NCI-H345 treated with DMSO at 0.1 percent for 48 hours (cell line): ENCODE data around the gene ZNF569.
"Not testable (repeated sequence)": the region's sequence is repeated elsewhere in the genome, so short reads cannot be mapped to it uniquely, and the experiment has no call there.

ENCODE experiments used
- DNase-seq: peaks from one replicate; lab custom pipeline; 2025; ENCODE audit not compliant: unreplicated experiment; lab: John Stamatoyannopoulos, UW

Gene ZNF569

DNA sequence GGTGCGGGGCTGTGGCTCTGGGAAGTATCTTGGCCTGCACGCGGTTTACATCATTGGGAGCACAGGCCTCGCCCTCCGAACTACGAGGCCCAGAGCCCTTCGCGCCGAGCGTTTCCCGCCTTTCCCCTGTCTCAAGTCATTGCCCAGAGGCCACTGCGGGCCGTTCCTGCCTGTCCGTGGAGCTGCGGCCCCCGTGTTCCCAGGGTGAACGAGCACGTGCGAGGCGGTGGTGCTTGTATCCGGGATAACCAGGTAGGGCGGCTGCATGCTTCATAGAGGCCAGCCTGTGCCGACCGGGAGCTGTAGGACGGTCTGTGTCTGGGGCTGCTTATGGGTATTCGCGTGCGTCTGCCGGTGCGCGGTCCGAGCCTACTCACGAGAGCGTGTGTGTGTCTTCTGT, 63.8 kb downstream of the ZNF569 start:
- no peak for DNase-seq

DNA sequence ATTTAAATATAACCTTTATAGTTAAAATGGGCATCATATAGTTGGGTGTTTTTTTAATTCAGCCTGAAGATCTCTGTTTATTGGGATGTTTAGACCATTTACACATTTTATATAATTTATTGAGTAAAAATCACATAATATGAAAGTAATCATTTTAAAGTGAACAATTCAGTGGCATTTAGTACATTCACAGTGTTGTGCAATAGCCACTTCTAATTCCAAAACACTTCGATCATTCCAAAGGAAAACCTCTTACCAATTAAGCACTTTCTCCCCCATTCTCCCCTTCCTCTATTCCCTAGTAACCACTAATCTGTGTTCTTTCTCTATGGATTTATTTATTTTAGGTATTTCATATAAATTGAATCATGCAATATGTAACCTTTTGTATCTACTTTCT, 66.2 kb downstream of the ZNF569 start:
- no peak for DNase-seq

DNA sequence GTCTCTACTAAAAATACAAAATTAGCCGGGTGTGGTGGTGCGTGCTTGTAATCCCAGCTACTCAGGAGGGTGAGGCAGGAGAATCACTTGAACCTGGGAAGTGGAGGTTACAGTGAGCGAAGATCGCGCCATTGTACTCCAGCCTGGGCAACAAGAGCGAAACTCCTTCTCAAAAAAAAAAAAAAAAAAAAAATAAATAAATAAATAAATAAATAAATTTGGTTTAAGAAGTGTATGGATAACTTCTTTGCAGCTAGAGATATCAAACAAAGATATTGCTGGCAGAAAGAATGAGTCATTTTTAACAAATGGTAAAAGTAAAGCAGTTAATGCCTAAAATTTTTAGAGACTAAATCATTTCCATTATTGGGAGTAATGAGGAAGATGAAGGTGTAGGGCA, 75.8 kb downstream of the ZNF569 start:
- DNase-seq: not testable (repeated sequence)

DNA sequence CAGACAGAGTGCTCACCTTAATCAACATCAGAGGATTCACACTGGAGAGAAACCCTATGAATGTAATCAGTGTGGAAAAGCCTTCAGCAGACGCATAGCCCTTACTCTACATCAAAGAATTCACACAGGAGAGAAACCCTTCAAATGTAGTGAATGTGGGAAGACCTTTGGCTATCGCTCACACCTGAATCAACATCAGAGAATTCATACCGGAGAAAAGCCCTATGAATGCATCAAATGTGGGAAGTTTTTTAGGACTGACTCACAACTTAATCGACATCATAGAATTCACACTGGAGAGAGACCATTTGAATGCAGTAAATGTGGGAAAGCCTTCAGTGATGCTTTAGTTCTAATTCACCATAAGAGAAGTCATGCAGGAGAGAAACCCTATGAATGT, 78.0 kb downstream of the ZNF569 start:
- DNase-seq: no peak

DNA sequence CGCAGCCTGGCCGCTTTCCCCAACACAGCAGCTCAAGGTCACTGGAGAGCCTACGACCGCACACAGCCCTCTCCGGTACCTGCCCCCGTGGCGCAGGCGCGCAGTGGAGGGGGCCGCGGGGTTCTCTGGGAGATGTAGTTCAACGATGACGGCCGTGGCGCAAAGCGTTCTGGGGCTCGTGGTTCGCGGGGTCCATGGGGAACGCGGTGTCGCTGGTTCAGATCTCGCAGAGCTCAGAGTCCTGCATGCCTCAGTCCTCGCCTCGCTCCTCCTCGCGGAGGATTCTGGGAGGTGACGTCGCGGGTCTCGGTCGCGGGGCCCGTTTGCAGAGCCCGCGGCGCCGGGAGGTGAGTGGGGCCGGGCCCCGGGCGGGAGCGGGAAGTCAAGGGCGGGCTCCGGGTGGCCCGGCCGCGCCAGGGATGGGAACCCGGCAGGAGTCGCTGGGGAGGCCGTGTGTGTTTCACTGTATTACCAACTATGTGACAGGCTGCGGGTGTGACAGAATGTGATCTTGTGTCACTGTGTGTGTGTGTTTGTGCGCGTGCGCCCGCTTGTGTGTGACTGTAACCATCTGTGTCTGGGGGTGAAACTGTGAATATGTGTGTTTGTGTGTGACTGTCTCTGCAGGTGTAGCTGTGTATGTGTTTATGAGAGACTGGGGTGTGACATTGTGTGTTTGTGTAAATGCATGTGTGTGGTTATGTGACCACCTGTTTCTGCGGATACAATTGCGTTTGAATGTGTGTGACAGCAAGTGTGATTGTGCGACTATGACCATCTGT, 96.2 kb downstream of the ZNF569 start, which contains the start of gene ZNF527:
Gene ZNF527 (plus strand): TSS at position 220 of the 782 bp plus-strand sequence. CDS start 3,100 bp downstream, outside the sequence.
- peak; percentile 100 for DNase-seq

DNA sequence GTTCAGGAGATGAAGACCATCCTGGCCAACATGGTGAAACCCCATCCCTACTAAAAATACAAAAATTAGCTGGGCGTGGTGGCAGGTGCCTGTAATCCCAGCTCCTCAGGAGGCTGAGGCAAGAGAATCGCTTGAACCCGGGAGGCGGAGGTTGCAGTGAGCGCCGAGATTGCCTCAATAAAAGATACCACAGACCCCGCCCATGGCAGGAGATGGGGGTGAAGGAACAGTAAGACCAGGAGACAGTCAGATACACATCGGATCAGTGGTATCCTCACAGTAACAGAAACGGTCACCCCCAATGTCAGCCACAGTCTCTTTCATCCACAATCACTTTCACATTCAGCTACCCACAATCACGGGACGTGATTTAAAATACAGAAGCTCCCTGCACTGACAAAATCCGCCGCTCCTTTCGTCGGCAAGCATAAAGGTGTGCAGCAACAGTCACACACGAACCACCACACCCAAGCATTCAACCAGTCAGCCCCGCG, 96.8 kb downstream of the ZNF569 start:
- not testable (repeated sequence) for DNase-seq

DNA sequence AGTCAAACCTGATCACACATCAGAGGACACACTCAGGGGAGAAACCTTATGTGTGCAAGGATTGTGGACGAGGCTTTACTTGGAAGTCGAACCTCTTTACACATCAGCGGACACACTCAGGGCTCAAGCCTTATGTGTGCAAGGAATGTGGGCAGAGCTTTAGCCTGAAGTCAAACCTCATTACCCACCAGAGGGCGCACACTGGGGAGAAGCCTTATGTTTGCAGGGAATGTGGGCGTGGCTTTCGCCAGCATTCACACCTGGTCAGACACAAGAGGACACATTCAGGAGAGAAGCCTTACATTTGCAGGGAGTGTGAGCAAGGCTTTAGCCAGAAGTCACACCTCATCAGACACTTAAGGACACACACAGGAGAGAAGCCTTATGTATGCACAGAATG, 104.5 kb downstream of the ZNF569 start:
- DNase-seq: no peak

DNA sequence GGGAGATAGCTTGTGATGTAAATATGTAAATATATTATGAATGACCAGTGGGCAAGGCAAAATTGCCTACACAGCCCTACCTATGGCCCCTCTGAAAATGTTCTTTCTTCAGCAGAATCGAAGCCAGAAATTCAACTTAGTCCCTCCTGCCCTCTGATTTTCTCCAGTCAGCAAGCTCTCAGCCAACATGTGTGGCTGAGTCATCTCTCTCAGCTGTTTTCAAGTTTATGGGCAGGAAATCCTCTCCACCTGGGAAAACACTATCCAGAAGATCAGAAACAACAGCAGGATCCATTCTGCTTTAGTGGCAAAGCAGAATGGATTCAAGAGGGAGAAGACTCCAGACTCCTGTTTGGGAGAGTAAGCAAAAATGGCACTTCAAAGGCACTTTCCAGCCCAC, 105.2 kb downstream of the ZNF569 start:
- no peak for DNase-seq
